Putamen (tissue), 1 donor: Measurements from ENCODE around the gene TSC2.
A peak's percentile ranks its signal among the peaks of the same experiment; 100 is the strongest.
"Not testable (repeated sequence)": the region's sequence is repeated elsewhere in the genome, so short reads cannot be mapped to it uniquely, and the experiment has no call there.

Experiments
- DNase-seq: peaks from one replicate; pipeline ENCODE4 v3.0.0-alpha.2; 2016; ENCODE audit warnings: low spot score

TSC2 gene

DNA sequence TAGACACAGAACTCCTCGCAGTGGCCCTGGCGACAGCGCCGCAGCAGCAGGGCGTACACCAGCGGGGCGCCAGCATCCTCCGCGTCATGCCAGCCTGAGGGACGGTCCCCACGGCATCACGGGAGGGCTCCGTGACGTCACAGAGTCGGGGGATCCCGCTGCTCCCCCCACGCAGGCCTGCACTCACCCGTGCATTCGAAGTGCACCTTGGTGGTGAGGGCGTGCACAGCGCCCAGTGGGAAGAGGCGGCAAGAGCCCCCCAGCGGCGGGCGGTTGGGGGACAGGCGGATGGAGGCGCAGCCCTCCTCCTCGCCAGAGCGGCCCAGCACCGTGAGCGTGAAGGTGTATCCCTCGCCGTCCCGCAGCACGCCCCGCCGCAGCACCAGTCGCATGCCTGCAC lies 58.4 kb downstream of the TSC2 start:
- DNase-seq, result not testable (repeated sequence)

DNA sequence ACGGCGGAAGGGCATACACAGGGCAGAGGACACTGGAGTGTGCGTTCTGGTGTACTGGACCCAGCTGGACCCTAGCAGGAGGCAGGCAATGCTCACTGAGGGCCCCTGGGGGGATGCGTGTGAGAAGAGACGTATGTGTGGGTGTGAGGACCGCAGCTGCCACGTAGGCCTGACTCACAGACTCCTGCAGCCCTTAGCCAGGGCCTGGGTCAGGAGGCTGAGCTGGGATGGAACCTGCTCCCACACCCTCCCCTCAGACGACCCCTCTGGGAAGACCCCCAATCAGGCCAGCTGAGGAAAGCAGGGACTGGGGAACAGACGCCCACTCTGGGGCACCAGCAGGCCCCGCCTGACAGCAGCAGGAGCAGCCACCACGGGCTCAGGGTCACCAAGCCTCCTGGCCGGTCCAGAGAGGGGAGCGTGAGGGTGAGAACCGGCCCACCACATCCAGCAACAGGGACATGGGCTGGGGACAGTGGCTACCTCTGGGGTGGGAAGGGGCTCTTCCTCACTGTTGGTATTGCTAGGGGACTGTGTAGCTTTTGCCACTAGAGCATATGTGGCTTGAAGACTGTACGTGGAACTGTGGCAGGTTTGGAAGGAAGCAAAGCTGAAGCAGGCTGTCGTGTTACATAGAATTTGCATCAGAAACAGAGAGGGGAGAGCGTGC lies 59.5 kb downstream of the TSC2 start:
- not testable (repeated sequence) for DNase-seq

DNA sequence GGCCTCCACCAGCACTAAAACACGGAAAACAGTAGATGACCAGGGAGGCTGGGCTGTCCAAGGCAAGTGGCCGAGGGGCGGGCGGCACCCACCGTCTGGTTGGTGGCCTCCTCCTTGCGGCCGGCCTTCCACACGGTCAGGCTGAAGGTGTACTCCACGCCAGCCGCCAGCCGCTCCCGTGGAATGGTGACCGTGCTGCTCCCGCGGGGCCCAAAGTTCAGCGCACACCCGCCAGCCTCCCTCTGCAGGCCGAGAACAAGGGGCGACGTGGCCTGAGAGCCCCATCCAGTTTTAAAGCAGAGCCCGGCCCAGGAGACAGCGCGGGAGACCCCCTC lies 60.0 kb downstream of the TSC2 start:
- not testable (repeated sequence) for DNase-seq

DNA sequence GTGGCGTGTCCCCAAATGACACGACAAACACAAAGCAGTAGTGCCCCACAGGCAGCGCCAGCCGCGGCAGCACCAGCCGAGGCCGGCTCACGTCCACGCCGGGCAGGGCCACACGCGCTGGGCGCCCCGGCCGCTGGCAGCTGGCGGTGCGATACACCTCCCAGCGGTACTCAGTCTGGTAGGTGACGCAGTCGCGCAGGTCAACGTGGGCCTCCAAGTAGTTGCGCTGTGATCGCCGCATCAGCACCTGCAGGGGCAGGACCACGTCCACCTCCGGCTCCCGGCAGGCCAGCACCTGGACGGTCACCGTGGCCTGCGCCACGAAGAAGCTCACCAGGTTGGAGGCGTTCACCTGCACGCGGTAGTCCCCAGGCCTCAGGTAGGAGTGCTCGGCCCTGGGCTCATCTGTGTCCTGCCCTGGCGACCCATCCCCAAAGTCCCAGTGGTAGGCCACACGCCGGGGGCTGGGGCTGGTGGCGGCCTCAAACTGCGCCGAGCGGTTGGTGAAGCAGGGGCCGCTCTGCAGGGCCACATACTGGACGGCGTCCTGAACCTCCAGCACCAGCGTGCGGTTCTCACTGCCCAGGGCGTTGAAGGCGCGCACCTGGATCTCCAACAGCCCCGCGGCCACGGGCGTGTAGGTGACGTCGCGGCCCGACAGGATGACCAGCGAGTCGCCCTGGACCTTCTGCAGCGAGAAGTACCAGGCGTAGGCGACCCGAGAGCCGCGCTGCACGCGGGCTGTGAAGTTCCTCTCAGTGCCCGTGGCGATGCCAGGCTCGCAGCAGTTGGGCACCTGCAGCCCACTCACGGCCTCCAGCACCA lies 60.9 kb downstream of the TSC2 start:
- DNase-seq, result not testable (repeated sequence)

DNA sequence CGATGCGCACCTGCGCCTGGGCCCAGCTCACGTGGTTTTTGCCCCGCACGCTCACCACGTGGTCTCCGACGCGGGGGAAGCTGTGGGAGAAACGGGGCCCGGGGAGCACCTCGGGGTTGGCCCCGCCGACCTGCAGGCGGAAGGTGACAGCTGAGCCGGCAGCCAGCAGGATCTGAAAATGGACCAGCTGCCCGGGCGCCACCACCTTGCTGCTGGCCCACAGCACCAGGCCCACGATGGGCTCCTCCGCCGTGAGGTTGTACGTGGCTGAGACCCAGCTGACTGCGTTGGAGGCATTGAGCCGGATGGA lies 61.4 kb downstream of the TSC2 start:
- DNase-seq, result not testable (repeated sequence)

DNA sequence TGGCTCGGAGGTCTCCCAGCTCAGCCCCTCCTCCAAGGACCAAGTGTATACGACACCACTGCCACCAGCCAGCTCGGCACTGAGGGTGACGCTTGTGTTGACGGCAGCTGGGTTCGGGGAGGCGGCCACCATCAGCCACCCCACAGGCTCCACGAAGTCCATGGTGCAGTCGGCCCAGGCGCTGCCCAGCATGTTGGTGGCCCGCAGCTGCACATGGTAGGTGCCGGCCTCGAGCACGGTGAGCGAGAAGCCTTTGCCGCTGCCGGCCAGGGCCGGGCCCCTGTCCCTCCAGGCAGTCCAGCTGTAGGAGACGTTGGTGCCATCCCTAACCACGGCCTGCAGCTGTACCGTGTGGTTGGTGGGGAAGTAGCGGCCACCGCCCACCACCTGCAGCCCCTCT lies 62.1 kb downstream of the TSC2 start:
- DNase-seq, result not testable (repeated sequence)

DNA sequence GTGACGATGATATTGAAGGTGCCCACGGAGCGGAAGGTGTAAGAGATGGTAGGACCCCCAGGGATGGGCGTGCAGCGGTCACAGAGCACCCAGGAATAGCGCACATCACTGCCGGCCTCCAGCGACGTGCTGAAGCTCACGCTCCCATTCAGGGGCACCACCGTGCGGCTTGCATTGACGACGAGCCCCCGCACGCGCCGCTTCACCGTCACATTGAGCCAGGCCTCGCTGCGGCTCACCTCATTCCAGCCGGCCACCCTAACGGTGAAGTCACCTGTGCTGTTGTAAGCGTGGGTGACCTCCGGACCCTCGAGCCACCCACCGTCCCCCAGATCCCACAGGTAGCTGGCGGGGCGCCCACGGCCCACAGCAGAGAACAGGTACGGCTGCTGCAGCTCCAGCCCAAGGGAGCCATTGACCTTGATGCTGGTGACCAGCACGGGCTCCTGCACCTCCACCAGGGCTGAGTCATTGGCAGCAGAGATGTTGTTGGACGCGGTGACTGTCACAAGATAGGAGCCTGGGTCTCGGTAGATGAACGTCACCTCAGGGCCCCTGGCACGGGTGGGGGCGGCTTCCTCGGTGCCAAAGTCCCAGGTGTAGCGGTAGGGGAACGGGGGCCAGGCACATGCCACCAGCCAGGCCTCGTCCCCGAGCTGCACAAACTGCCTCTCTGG lies 62.7 kb downstream of the TSC2 start:
- not testable (repeated sequence) for DNase-seq

DNA sequence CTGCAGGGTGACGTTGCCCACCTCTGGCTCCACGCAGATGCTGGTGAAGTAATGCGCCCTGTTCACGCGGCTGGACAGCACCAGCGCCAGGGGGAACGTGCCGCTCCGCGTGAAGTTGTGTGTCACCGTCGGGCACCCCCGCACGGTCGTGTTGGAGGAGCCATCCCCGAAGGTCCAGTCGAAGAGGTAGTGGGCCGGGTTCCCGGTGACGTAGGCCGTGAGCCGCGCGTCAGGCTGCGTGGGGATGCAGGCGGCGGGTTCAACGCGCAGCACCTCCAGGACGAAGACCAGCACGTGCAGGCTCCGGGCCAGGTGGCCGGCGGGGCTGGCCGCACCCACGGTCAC lies 63.2 kb downstream of the TSC2 start:
- DNase-seq, result not testable (repeated sequence)

DNA sequence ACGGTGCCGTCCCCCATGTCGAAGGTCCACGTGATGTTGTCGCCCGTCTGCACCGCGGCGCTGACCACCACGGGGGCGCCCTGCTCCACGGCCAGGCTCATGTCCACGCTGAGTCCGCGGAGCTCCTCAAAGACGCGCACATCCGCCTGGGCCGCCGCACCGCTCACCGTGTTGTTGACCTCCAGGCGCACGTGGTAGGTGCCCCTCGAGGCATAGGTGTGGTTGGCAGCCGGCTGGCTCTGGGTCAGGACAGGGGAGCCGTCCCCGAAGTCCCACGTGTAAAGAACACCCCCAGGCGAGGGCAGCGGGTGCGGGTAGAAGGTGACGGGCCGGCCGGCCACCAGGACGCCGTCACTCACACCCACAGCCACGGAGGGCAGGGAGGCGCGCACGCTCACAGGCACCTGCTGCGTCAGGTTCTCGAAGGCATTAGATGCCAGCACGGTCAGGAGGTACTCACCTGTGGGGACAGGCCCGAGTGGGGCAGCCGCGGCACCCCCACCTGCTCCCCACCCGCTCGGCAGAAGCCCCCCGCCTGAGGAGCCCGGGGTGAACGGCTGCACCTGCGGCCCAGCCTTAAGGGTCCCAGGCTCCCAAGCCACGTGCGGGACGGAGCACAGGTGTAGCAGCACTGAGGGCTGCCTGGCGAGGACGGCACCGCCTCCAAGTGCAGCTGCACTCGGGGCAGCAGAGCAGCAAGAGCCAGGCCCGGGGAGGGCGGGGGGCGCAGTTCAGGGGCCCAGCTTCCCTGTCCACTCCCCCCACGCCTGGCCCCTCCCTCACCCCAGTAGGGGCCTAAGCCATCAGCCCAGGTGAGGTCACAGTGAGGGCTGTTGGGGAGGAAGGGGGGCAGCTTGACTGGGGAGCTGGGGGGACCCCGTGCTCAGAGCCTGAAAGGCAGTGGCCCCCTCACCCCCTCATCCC lies 63.9 kb downstream of the TSC2 start:
- DNase-seq, result not testable (repeated sequence)

DNA sequence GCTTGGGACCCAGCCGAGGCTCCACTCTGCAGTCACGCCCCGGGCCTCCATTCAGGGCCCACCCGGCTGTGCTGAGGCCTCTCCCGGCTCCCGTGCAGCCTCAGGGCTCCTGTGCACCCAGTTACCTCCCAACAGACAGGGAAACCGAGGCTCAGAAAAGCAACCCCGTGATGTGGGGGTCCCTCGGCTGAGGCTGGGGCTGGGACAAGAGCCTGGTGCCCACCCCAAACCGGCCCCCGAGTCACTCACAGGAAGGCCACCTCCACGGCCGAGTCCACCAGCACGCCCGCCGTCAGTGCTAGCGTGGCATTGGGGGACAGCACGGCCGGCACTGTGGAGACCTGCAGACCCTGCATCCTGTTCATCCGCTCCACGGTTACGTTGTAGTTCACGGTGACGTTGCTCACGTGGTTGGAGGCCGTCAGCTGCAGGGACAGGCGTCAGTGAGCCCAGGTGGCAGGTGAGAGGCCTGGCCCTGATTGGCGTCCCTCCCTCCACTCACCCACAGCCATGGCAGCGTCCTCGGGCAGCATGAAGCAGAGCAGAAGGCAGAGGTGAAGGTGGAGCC lies 64.8 kb downstream of the TSC2 start:
- DNase-seq, result not testable (repeated sequence)

DNA sequence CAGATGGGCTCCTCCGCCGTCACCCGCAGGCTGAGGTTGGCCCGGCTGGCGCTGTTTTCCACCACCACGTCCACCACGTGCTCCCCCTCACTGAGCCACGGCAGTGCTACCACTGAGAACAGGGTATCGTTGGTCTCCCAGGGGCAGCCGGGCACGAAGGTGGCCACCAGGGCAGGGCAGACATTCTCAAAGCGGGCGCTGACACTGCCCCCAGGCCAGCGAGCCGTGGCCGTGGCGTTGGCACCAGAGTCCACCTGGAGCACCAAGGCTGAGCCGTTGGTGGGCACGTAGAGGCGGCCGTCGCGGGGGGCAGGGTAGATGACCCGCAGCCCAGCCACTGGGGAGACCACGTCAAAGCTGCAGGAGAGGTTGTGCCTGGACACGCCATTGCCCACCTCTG lies 66.4 kb downstream of the TSC2 start:
- not testable (repeated sequence) for DNase-seq

DNA sequence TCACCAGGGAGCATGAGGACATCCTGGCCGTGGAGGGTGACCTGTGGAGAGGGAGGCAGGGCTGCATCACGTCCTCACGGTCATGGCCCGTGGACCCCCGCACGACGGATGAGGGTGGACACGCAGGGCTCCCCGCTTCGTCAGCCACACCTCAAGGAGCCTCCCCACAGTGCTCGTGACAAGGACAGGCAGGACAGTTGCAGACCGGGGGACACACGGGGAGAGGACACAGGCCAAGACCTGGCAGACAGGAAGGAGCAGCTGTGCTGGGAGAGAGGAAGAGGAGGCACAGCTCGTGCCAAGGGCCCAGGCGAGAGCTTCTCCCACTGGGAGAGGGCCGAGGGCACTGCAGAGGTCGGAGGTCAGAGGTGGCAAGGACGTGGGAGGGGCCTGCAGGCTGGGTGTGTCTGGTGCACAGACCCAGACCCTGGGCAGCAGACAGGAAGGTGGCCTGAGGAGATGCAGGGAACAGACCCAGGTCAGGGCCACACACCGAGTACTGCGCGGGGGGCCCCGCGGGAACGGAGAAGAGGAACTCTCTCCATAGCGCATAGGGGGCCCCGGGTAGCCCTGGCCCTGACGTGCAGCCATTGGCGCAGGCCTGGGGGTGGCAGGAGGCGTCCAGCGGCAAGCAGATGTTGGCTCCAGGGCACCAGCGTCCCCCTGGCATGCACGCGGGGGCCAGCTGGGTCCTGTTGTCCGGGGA lies 67.3 kb downstream of the TSC2 start:
- not testable (repeated sequence) for DNase-seq

DNA sequence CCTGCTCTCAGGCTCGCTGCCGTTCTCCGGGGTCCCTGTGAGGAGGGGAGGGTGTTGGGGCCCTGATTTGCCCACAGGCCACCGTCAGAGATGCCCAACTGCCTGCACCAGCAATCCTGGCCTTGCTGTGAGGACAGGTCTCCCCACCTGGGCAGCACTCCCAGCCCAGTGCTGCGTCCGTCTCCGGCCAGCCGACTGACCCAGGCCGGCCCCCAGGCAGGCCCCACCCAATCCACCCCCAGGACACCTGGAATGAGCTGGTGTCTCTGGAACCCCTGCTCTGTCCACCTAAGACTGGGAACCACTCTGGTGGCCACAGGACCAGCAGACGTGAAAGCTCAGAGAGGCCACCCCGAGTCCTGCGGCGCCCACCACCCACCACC lies 67.8 kb downstream of the TSC2 start:
- no peak for DNase-seq

DNA sequence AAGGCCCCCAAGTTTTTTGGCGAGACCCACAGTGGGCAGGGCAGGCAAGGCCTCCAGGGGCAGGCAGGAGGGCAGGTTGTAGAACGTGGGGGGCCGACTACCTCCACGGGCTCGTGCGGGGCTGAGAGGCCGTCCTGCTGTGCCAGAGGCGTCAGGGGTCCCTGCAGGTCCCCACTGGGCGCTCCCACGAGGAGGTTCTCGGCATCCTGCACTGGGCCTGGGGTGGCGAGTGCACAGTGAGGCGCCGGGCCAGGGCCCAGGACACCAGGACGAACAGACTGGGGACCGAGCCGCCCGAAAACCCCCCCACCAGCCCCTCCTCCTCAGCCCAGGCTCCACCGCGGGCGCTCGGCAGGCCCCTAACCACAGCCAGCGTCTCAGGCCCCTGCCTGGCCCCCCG lies 68.6 kb downstream of the TSC2 start:
- not testable (repeated sequence) for DNase-seq

DNA sequence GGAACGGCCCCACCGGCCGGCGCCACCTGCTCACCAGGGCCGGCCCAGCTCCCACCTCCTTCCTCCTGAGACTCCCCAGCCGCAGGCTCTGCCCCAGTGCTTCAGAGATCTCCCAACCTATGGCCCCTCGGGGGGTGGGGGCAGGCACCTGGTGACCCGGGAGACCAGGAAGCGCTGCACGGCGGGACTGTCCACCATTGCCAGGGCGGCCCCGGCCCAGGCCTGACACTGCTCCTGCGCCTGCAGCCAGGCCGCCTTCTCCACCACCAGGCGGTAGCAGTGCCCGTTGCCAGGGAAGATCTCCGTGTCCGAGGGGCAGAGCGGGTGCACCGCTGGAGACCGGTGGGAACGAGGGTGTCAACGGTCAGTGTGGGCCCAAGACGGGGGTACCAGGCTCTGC lies 69.6 kb downstream of the TSC2 start:
- DNase-seq, result not testable (repeated sequence)

DNA sequence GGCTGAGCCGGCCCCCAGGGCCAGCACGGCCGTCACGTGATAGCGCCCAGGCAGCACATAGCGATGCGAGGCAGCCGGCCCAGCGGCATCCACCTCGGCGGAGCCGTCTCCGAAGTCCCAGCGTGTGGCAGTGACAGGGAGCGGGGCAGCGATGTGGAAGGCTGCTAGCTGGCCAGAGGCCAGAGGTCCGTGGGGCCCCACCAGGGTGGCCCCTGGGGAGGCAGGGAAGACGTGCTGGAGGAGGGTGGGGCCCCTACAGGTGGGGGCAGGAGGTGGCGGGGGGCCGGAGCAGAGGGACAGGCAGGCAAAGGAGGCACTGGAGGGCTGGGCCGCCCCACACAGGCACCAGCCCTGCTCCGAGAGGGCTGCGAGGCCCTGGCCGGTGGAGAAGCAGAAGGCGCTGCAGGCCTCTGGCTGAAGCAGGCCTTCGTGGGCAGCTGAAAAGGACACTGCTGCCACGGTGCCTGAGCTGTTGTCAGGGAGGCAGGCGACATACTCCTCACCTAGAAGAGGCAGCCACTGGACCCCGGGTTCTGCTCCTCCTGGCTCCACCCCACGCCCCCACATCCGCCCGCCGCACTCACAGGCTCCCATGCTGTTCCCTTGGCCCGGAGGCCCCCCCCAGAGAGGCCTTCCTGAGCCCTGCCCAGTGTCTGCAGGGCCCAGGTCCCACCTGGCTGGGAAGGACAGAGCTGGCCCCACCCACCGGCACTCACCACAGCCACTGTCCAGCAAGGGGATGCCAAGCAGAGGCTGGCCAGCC lies 70.4 kb downstream of the TSC2 start:
- DNase-seq, result not testable (repeated sequence)

DNA sequence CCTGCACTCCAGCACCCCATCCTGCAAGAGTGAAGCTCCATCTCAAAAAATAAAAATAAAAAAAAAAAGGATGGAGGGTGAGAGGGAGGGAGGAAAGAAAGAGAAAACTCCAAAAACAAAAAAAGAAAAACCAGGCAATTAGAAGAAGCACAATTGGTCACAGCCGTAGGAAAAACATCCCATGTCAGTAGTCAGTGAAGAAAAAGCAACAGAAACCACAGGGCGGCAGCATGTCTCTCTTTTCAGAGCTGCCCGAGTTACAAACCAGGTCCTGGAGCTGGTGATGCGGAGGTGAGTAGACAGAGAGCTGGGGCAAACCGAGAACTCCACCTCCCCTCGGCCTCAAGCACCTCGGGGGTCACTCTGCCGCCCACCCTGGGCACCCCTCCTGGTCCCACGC lies 73.5 kb downstream of the TSC2 start:
- peak; percentile 68 for DNase-seq

DNA sequence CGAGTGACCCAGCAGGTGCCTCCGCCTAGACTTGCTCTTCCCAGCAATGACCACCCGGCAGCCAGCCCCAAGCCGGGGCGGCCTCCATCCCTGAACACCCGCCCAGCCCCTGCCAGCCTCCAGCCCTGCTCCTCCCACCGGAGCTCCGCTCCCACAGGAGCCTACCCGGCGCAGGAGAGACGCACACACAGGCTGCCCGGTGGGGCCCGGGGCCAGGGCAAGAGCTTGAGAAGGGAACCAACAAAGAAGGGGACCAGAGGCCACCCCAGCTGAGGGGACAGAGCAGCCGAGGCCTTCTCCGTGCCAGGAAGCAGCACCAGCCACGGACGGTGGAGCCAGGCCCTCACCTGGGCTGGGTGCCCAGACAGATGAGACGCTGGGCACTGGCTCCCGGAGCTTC lies 74.1 kb downstream of the TSC2 start:
- no peak for DNase-seq

DNA sequence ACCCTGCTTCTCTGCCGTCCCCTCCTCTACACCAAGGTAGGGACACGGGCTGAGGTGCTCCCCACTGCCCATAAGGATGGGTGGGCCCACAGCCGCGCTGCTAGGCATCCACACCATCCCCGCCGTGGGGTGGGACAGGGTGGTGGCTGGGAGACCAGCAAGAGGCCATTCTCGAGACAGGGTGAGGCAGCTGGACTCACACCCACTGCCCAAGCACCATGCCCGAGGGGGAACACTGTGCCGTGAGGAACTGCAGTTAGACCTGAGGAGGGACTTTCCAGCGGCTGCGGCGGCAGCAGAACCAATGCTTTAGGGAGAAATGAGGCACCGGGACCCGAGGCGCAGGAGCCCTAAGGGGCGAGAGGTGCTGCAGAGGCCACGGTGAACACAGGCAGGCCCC lies 74.6 kb downstream of the TSC2 start:
- DNase-seq, result no peak

DNA sequence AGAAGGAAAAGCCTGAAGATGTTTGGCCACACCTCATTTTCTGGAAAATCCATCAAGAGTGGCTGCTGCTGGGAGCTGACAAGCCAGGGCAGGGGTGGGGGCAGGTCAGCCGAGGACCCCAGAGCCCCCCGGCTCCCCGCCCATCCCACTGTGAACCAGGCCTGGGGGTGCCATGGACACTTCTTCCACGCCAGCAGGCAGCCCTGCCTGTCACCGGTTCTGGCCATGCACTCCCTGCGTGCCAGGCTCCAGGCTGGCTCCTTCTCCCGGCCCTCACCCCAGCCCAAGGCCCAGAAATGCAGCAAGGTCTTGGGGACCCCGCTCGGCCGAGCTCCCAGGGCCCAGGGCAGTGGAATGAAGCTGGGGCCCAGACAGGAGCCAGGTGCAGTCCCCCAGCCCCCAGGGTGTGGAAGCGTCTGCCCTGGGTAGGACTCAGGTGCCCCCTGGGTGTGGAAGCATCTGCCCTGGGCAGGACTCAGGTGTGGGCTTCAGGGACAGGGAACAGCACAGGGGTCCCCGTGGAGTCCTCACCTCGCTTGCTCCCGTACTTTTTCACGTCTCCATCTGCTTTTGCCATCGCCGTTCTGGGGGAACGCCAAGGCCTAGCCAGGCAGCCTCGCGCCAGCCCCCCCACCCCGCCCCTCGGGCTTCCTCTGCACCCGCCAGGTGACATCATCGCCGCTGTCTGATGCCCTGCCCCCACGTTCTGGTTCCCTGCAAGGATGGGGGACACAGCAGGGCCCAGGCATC lies 75.3 kb downstream of the TSC2 start:
- DNase-seq, result not testable (repeated sequence)
